HFF-Myc (cell line): Measurements from ENCODE around the gene IL17RA.

Source experiments
- DNase-seq: peaks from one replicate; pipeline ENCODE4 v3.0.0-alpha.2; 2011; ENCODE audit warnings: low read depth; ENCODE audit errors: extremely low read depth
- H3K4me3 ChIP-seq: replicated peaks from 2 replicates; pipeline ENCODE4 v1.5.1; 2011; ENCODE audit warnings: low read depth, mild to moderate bottlenecking, control low read depth, low read length
- CTCF ChIP-seq: IDR thresholded peaks from 2 replicates; pipeline ENCODE4 v1.5.1; 2012; ENCODE audit warnings: mild to moderate bottlenecking, low read depth, low read length, control low read depth; ENCODE audit errors: missing control alignments

The IL17RA gene

GRCh38 chr22:17101475-17102296, 16.9 kb downstream of the IL17RA start:
- no peak for TF ChIP-seq CTCF
- no peak overlapping the region for H3K4me3 ChIP-seq
- DNase-seq: no peak

- no peak overlapping the region for H3K4me3 ChIP-seq
- no peak for DNase-seq
- no peak for TF ChIP-seq CTCF
Measured at GRCh38 chr22:17102297-17102667, 17.5 kb downstream of the IL17RA start.

GRCh38 chr22:17103351-17103750, 18.6 kb downstream of the IL17RA start:
- no peak for DNase-seq
- TF ChIP-seq CTCF: no peak
- H3K4me3 ChIP-seq: no peak overlapping the region

- no peak for TF ChIP-seq CTCF
- H3K4me3 ChIP-seq: no peak overlapping the region
- no peak for DNase-seq
Measured at GRCh38 chr22:17104336-17104935, 19.6 kb downstream of the IL17RA start.

GRCh38 chr22:17105143-17106129, 20.6 kb downstream of the IL17RA start:
- TF ChIP-seq CTCF: no peak
- no peak overlapping the region for H3K4me3 ChIP-seq
- DNase-seq: no peak

- TF ChIP-seq CTCF: no peak
- no peak overlapping the region for H3K4me3 ChIP-seq
- no peak for DNase-seq
Measured at GRCh38 chr22:17106161-17106784, 21.5 kb downstream of the IL17RA start.
